IPS-NIHi11 (cell line): ENCODE data around the gene ZDHHC13.
"Not testable (repeated sequence)": the region's sequence is repeated elsewhere in the genome, so short reads cannot be mapped to it uniquely, and the experiment has no call there.

Source experiments
- DNase-seq: peaks from one replicate; pipeline ENCODE4 v3.0.0; 2012; ENCODE audit warnings: mixed read lengths, low spot score

The ZDHHC13 gene

DNA sequence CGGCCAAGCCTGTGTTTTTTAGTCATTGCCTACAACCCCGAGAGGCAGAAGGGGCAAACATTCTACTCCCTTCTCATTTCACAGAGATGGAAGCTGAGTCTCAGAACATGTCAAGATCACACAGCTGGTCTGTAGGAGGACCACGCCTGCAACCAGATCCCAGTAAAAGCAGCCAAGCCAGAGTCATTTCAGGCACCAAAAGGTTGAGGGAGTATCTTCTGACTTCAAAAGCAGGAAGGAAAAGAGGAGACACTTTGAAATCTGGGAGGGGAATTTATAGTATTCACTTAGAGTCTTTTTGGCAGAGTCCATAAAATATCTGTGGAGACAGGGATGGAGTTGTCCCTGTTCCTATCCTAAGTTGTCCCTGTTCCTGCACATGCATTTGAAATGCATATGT is 17.9 kb upstream of the ZDHHC13 start:
- DNase-seq, result no peak

DNA sequence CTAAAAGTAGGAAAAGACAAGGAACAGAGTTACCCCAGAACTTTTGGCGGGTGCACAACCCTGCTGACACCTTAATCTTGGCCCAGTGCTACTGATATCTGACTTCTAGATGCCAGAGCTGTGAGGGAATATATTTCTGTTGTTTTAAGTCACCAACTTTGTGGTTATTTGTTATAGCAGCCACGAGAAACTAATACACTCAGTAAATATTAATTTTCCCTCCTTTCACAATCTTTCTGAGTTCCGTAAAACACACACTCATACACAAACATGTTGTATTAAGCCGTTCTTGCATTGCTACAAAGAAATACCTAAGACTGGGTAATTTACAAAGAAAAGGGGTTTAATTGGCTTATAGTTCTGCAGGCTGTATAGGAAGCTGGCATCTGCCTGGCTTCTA is 16.1 kb upstream of the ZDHHC13 start:
- DNase-seq, result no peak

DNA sequence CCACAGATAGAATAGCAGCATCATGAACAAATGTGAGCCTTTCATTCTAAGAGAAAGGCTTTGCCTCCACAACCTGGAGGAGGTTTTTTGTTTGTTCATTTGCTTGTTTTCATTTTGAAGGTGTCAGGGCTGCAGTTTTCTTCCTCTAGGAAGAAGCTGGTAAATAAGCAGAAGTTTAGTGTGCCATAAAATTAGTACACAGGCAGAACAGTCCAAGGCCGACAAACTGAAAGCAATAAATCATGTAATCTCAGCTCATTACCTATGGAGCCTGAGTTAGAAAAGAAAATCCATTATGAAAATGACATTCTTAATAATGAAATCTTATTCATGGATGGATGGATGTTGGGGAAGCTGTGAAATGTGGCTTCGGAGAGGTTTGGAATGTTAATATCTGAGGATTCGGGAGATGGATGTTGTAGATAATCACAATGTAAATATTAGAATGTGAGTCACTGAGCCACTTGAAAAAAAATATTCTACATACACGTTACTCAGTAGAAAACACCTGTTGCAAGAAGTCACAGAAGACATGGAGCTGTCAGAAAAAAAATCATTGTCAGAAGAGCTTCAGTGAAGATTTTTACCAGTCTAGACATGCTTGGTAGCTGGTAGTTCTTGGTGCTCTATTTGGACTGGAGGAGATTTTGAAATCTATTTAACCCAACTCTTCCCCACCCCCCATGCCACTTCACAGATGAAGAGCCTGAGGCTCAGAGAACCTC is 15.0 kb upstream of the ZDHHC13 start:
- DNase-seq, result no peak

DNA sequence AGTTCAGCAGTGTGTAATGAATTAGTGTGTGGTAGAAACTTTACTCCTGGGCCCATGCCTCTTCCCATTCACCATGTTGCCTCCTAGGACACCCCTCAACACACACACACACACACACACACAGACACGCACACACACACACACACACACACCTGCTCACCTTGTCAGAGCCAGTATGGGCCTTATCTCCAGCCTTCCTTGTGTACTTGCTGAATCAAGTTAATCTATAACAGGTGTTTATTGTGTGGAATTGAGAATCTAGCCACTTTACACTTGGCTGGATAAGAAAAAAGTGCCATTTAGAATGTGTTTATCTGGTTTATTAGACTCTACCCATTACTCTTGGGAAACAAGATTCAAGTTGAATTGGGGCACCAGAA is 14.5 kb upstream of the ZDHHC13 start:
- DNase-seq, result no peak

DNA sequence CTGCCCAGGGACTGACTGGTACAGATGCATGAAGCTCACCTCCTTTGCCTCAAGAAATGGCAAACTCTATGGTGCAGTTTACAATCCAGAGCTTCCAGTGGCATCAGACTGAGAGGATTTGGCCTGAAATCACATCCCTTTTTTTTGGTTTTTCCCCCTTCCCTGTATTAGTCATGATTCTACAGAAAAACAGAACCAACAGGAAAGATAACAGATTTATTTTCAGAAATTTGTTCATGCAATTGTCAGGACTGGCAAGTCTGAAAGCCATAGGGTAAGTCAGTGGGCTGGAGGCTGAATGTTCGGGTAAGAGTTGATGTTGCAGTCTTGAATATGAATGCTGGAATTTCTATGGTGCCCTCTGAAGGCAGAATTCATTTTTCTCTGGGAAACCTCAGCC is 12.0 kb upstream of the ZDHHC13 start:
- no peak for DNase-seq

DNA sequence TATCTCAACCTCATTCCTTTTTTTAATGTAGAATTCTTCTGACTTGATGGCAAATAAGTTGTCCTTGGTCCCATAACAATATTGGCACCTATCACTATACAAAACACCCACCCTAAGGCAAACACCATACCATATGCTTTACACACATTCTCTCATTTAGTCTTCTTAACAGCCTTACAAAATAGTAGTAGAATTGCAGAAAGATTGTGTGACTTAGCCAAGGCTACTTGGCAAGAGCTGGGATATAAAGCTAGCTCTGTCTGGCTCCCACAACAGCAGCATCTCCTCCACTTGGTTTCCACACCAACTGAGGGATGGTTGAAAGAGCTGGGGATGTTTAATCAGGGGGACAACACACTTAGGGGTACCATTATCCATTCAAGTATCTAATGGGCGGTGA is 9.8 kb upstream of the ZDHHC13 start:
- no peak for DNase-seq

DNA sequence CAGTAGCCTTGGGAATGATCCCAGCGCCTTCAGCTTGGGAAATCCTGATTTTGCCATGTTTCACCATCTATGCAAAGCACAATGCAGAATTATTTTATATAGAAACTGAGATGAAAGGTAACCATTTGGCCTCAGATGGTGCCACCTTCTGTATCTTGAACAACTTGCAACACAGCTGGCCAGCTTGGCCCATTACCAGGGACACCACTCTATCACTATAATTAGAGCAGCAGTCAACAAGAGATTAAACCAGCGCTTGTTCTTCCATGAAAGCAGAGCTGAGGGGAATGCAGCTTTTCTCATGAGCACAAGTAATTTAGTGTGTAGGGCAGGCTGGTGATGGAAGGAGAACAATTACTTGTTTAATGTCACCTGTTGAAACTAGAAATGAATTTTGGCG is 6.7 kb upstream of the ZDHHC13 start:
- DNase-seq, result no peak

DNA sequence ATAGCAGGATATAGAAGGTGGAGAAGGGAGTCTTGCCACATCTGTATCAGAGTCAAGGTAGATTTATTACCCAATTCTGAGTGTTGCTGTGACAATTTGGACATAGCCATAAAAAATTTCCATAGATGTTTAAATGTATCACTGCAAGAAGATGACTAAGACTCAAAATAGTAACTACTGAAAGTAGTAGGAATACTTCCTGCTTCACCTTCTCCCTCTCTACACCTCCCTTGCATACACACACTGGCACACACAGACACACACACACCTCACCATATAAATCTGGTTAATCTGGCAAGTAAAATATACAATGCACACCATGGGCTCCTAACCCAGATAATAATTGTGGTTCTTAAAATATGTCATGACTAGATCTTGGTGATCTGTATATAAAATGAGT is 5.2 kb upstream of the ZDHHC13 start:
- no peak for DNase-seq

DNA sequence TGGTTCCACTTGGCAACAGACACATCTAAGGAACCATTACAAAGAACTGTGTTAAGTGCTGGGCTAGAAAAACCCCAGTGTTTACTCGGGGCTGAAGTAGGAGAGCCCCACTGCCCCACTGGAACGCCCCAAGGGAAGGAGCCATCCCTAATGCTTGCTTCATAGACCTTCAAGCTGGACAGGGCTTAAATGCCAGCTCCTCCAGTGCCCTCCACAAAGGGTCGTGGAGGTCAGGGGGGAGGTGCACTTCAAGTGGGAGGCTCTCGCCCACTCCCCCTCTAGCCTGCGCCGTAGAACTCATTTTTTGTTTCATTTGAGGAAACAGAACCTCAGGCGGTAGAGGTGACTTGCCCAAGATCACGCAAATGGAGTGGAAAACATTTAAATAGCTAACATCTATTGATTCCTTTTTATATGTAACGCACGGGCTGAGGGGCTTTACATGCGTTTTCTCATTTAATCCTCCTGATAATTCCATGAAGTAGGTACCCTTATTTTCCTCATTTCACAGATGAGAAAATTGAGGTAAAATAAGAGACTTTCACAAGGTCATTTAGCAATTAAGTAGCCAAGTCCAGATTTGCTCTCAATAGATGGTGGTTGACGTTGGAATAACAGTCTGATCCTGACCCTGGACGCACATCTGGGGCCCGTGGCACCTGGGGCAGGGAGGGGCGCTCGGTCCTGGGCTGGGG is 545 bp upstream of the ZDHHC13 start:
- no peak for DNase-seq

DNA sequence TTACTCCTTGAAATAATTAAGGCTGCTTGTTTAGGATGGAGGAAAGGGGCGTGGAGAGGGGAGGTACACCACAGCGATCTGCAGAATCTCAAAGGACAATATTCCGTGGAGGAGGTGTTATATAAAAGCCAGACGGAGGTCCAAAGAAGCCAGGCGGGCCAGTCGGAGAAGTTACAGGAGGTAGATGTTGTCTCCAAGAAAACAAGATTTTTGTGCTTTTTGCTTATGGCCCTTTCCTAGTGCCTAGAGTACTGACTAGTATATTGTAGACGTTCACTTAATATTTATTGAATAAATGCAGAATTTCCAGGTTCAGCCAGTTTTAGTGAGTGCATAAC is 761 bp downstream of the ZDHHC13 start:
- DNase-seq, result no peak

DNA sequence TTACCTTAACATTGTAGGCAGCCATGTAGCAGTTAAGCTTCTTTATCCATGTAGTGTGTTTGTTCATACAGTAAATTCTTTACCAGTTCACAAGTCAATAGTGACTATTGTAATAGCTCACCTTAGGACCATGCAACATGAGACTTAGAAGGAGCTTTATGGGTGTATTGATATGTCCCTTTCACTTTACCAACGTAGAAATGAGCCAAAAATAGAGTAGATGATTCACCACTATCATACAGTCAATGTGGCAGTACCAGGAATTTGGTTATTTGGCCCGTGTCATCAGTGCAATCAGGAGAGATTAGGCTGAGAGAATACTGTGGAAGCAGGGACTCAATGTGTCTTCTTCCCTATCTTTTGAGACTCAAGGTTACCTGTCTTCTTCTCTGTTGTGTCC is 4.7 kb downstream of the ZDHHC13 start:
- no peak for DNase-seq

DNA sequence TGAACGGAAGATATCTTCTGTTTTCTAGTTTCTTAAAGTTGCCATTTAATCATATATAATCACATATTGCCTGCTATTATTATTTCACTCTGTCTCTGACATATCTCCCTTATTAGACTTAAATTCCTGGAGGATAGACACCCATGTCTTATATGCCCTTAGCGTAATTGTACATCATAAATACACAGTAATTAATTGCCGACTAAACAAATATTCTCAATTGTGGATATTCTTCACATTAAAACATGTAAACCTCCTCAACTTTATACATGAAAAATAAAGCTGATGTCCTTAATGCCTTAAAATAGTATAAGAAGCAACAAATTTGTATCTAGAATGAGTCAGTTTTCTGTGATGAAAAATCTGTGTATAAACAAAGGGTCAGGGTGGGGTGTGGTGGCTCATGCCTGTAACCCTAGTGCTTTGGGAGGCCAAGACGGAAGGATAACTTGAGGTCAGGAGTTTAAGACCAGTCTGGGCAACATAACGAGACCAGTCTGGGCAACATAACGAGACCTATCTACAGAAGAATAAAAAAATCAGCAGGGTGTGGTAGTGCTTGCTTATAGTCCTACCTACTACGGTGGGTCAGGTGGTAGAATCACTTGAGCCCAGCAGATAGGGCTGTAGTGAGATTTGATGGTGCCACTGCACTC is 6.1 kb downstream of the ZDHHC13 start:
- DNase-seq, result no peak

DNA sequence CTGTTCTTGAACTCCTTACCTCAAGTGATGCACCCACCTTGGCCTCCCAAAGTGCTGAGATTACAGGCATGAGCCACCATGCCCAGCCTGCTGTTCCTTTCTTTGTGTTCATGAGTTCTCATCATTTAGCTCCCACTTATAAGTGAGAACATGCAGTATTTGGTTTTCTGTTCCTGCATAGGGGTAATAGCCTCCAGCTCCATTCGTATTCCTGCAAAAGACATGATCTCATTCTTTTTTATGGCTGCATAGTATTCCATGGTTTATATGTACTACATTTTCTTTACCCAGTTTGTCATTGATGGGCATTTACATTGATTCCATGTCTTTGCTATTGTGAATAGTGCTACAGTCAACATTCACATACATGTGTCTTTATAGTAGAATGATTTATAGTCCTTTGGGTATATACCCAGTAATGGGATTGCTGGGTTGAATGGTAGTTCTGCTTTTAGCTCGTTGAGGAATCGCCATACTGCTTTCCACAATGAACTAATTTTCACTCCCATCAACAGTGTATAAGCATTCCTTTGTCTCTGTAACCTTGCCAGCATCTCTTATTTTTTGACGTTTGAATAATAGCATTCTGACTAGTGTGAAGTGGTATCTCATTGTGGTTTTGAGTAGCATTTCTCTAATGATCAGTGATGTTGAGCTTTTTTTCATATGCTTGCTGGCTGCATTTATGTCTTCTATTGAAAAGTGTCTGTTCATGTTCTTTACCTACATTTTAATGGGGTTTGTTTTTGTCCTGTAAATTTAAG is 9.8 kb downstream of the ZDHHC13 start:
- not testable (repeated sequence) for DNase-seq

DNA sequence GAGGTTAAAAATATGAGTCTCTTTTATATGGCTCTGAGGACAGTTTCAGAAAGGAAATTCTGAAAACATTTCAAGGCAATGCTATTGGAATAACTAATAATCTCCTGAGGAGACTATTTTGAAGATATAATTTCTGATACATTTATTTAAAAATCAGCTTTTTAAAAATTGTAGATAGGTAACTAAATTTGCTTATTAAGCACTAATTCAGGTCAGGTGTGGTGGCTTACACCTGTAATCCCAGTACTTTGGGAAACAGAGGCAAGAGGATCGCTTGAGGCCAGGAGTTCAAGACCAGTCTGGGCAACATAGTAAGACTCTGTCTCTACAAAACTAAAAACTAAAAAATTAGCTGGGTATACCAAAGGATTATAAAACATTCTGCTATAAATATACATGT is 17.0 kb downstream of the ZDHHC13 start:
- DNase-seq, result no peak

DNA sequence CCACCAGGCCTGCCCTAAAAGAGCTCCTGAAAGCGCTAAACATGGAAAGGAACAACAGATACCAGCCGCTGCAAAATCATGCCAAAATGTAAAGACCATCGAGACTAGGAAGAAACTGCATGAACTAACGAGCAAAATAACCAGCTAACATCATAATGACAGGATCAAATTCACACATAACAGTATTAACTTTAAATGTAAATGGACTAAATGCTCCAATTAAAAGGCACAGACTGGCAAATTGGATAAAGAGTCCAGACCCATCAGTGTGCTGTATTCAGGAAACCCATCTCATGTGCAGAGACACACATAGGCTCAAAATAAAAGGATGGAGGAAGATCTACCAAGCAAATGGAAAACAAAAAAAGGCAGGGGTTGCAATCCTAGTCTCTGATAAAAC is 19.9 kb downstream of the ZDHHC13 start:
- DNase-seq, result not testable (repeated sequence)

DNA sequence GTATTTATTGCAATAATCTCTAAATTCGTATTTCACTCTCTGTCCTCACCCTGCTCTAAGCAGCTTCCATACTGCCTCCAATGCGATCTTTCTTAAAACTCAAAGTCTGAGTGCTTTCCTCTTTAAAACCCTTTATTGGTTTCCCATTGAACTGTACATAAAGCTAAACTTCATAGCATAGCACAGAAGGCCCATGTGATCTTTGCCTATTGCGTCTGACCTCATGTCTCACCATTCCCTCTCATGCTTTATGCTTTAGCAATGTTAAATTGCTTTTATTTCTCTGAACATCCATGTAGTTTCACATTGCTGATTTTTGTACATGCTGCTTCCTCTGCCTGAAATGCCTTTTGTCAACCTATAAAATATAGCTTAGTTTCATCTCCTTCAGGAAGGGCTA is 28.4 kb downstream of the ZDHHC13 start:
- no peak for DNase-seq

DNA sequence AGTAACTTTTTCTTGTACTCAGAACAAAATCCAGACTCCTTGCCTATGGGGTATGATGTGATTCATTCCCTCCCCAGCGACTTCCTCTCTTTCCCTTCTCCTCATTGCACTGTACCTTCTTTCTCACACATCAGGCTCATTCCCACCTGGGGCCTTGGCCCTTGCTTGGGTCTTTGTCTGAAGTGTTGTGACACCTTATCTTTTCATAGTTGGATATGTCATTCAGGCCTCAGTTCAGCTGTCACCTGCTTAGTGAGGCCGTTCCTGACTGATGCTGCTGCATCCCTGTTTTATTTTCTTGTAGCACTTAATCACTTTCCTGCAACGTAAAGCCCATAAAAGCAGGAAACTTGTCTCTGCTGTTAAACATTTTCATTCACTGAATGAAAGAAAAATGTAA is 39.9 kb downstream of the ZDHHC13 start:
- DNase-seq, result no peak

DNA sequence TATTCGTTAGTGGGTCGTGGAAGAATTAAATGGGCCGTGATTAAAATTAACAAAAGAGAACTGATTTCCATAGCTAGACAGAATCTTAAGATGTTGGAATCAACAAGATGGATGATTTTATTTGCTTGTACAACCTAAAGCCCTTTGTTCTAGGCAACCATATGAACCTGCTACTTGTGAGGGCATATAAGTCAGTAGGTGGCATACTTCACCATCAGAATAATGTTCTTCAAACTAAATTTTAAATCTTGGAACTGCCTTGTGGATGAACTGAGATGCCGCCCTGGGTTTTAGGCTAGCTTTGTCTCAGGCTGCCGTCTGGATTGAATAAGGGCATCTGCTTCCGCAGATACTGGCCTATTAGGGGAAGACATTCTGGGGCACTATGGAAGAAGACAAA is 43.9 kb downstream of the ZDHHC13 start:
- no peak for DNase-seq

DNA sequence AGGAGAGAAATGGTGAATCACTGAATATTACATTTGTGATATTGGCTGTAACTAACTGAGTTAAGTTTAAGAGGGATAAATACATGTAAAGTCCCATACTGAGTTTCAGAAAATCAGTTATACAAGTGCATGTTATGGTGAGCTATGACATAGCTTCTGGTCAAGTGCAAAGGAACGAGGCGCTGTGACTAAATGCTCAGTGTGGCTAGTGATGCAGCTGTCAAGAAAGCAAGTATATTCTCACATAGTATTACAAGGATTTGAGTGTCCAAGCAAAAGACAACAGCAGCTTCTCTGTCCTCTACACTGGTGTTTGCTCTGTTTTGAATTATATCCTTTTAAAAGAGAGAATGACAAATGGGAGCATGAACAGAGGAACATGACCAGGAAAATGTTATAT is 44.7 kb downstream of the ZDHHC13 start:
- no peak for DNase-seq

DNA sequence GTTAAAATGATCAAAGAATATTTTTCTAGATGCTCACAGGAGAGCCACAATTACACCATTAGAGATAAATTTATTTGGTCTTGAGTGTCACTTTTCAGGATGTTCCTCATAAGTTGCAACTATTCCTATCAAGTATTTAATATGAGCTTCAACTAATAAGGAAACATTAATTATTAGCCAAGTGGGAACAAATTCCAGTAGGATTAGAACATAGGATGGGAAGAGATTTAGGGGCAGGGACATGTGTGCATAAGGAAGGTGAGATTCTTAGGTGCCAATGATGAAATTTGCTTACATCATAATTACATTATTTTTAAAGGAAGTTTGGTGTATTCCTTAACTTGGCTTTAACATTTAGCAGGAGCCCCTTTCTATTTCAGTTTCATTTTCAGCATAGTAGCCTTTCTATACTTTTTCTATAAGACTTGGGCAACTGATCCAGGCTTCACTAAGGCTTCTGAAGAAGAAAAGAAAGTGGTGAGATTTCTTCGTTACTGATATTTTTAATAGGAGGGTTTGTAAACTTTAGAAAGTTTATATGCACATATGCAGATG is 46.1 kb downstream of the ZDHHC13 start:
- DNase-seq, result no peak

DNA sequence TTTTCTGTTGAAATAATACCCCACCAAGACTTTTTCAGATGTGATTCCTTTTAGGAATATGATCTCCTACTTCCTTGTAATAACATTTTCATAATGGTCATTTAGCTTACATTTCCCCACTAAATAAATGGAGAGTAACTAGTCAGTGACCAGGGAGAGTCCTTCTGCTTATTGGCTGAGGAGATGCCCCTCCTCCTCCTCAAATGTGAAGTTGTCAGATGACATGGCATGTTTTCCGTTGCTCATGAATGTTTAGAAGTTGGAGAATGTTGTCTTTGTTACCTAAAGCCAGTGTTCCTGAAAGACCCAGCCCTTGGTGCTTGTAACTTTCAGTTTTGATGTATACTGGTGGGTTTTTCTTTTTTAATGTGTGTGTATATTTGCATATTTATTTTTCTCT is 46.6 kb downstream of the ZDHHC13 start:
- no peak for DNase-seq

DNA sequence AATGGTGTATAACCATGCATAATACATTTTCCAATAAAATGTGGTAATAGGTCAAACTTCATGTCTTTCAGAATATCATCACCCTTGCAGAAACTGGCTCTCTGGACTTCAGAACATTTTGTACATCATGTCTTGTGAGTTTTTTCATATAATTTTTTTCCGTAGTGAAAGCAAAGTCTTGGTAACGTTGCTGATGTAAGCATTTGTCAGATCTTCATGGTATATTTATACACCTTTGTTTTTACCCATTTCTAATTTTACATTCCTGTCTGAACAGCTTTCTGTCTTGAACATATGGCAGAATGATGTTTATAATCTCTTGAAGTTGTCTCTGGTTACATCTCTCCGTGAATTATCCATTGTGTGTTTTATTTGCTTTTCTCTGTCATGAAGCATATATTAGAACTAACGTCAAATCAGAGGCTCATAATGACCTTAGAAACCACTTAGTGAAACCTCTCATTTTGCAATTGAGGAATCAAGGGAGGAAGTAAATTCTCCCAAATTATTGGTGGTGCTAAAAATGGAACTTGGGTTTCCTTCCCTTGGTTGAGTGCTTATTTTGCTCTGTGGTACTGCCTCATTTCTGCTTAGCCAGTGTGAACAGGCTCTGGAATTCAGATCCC is 47.4 kb downstream of the ZDHHC13 start:
- no peak for DNase-seq
